ENCODE data around the gene SLC25A21.
"Not testable (repeated sequence)": the region's sequence is repeated elsewhere in the genome, so short reads cannot be mapped to it uniquely, and the experiment has no call there.

Gene SLC25A21

GRCh38 chr14:36869125-36869524 is 303.3 kb downstream of the SLC25A21 start:
- Histone ChIP-seq H3K27me3 (ENCODE audit: insufficient read depth, low read length) (no peaks in the 10 kb centered on the region), H3K9ac (ENCODE audit: low read depth, low read length) (no peak overlapping the region), H3K27ac (ENCODE audit: low read length) (no peak overlapping the region), H3K36me3 (ENCODE audit: insufficient read depth, low read depth, low read length) (no peaks in the 10 kb centered on the region), H3K4me1 (ENCODE audit: insufficient read depth, low read length) (no peaks in the 10 kb centered on the region), H3K9me3 (ENCODE audit: insufficient read depth, low read depth, low read length) (no peaks in the 10 kb centered on the region), H3K4me3 (ENCODE audit: low read length) (no peak overlapping the region)

- Histone ChIP-seq H3K27ac (ENCODE audit: low read length) (no peak overlapping the region), H3K27me3 (ENCODE audit: insufficient read depth, low read length) (no peaks in the 10 kb centered on the region), H3K4me3 (ENCODE audit: low read length) (no peak overlapping the region), H3K9ac (ENCODE audit: low read depth, low read length) (no peak overlapping the region), H3K4me1 (ENCODE audit: insufficient read depth, low read length) (no peaks in the 10 kb centered on the region), H3K9me3 (ENCODE audit: insufficient read depth, low read depth, low read length) (no peaks in the 10 kb centered on the region), H3K36me3 (ENCODE audit: insufficient read depth, low read depth, low read length) (no peaks in the 10 kb centered on the region)
These were observed 305.5 kb downstream of the SLC25A21 start for GRCh38 chr14:36866867-36867266.

GRCh38 chr14:36863271-36863670 is 309.1 kb downstream of the SLC25A21 start:
- no peaks in the 10 kb centered on the region for H3K9me3 ChIP-seq (ENCODE audit: insufficient read depth, low read depth, low read length)
- H3K27me3 ChIP-seq (ENCODE audit: insufficient read depth, low read length): no peaks in the 10 kb centered on the region
- H3K9ac ChIP-seq (ENCODE audit: low read depth, low read length): no peak overlapping the region
- H3K4me1 ChIP-seq (ENCODE audit: insufficient read depth, low read length): no peaks in the 10 kb centered on the region
- no peak overlapping the region for H3K4me3 ChIP-seq (ENCODE audit: low read length)
- no peak overlapping the region for H3K27ac ChIP-seq (ENCODE audit: low read length)
- H3K36me3 ChIP-seq (ENCODE audit: insufficient read depth, low read depth, low read length): no peaks in the 10 kb centered on the region

- H3K9me3 ChIP-seq (ENCODE audit: insufficient read depth, low read depth, low read length); H3K27me3 ChIP-seq (ENCODE audit: insufficient read depth, low read length); H3K27ac ChIP-seq (ENCODE audit: low read length); H3K9ac ChIP-seq (ENCODE audit: low read depth, low read length); H3K36me3 ChIP-seq (ENCODE audit: insufficient read depth, low read depth, low read length); H3K4me3 ChIP-seq (ENCODE audit: low read length); H3K4me1 ChIP-seq (ENCODE audit: insufficient read depth, low read length): not testable (repeated sequence)
These were observed 310.2 kb downstream of the SLC25A21 start for GRCh38 chr14:36862237-36862636.

- peaks cover 4% of the 10 kb centered on the region; the same call in 1 of the 2 replicates for H3K4me1 ChIP-seq (ENCODE audit: insufficient read depth, low read length)
- no peaks in the 10 kb centered on the region for H3K27me3 ChIP-seq (ENCODE audit: insufficient read depth, low read length)
- H3K4me3 ChIP-seq (ENCODE audit: low read length): no peak overlapping the region
- no peaks in the 10 kb centered on the region for H3K36me3 ChIP-seq (ENCODE audit: insufficient read depth, low read depth, low read length)
- no peak overlapping the region for H3K9ac ChIP-seq (ENCODE audit: low read depth, low read length)
- H3K27ac ChIP-seq (ENCODE audit: low read length): no peak overlapping the region
- no peaks in the 10 kb centered on the region for H3K9me3 ChIP-seq (ENCODE audit: insufficient read depth, low read depth, low read length)
These were observed 311.6 kb downstream of the SLC25A21 start for GRCh38 chr14:36860831-36861230.

GRCh38 chr14:36859119-36859518 is 313.3 kb downstream of the SLC25A21 start:
- Histone ChIP-seq H3K4me3 (ENCODE audit: low read length) (no peak overlapping the region), H3K9me3 (ENCODE audit: insufficient read depth, low read depth, low read length) (no peaks in the 10 kb centered on the region), H3K36me3 (ENCODE audit: insufficient read depth, low read depth, low read length) (no peaks in the 10 kb centered on the region), H3K4me1 (ENCODE audit: insufficient read depth, low read length) (peaks cover 4% of the 10 kb centered on the region; the same call in 1 of the 2 replicates), H3K27ac (ENCODE audit: low read length) (no peak overlapping the region), H3K27me3 (ENCODE audit: insufficient read depth, low read length) (no peaks in the 10 kb centered on the region), H3K9ac (ENCODE audit: low read depth, low read length) (no peak overlapping the region)

- H3K9me3 ChIP-seq (ENCODE audit: insufficient read depth, low read depth, low read length): no peaks in the 10 kb centered on the region
- H3K27ac ChIP-seq (ENCODE audit: low read length): no peak overlapping the region
- peaks cover 4% of the 10 kb centered on the region; the same call in 1 of the 2 replicates for H3K4me1 ChIP-seq (ENCODE audit: insufficient read depth, low read length)
- no peak overlapping the region for H3K4me3 ChIP-seq (ENCODE audit: low read length)
- no peaks in the 10 kb centered on the region for H3K27me3 ChIP-seq (ENCODE audit: insufficient read depth, low read length)
- no peak overlapping the region for H3K9ac ChIP-seq (ENCODE audit: low read depth, low read length)
- no peaks in the 10 kb centered on the region for H3K36me3 ChIP-seq (ENCODE audit: insufficient read depth, low read depth, low read length)
These were observed 314.5 kb downstream of the SLC25A21 start for GRCh38 chr14:36857842-36858445.

GRCh38 chr14:36857136-36857535 is 315.3 kb downstream of the SLC25A21 start:
- H3K27me3 ChIP-seq (ENCODE audit: insufficient read depth, low read length): no peaks in the 10 kb centered on the region
- H3K27ac ChIP-seq (ENCODE audit: low read length): no peak overlapping the region
- no peak overlapping the region for H3K4me3 ChIP-seq (ENCODE audit: low read length)
- H3K4me1 ChIP-seq (ENCODE audit: insufficient read depth, low read length): peaks cover 4% of the 10 kb centered on the region; the same call in 1 of the 2 replicates
- H3K36me3 ChIP-seq (ENCODE audit: insufficient read depth, low read depth, low read length): no peaks in the 10 kb centered on the region
- no peaks in the 10 kb centered on the region for H3K9me3 ChIP-seq (ENCODE audit: insufficient read depth, low read depth, low read length)
- no peak overlapping the region for H3K9ac ChIP-seq (ENCODE audit: low read depth, low read length)

- Histone ChIP-seq H3K36me3 (ENCODE audit: insufficient read depth, low read depth, low read length) (no peaks in the 10 kb centered on the region), H3K27ac (ENCODE audit: low read length) (no peak overlapping the region), H3K4me1 (ENCODE audit: insufficient read depth, low read length) (peaks cover 4% of the 10 kb centered on the region; the same call in 1 of the 2 replicates), H3K9me3 (ENCODE audit: insufficient read depth, low read depth, low read length) (no peaks in the 10 kb centered on the region), H3K27me3 (ENCODE audit: insufficient read depth, low read length) (no peaks in the 10 kb centered on the region), H3K9ac (ENCODE audit: low read depth, low read length) (no peak overlapping the region), H3K4me3 (ENCODE audit: low read length) (no peak overlapping the region)
These were observed 316.1 kb downstream of the SLC25A21 start for GRCh38 chr14:36856095-36856878.

GRCh38 chr14:36855396-36855795 is 317.0 kb downstream of the SLC25A21 start:
- Histone ChIP-seq H3K27ac (ENCODE audit: low read length) (no peak overlapping the region), H3K4me1 (ENCODE audit: insufficient read depth, low read length) (peaks cover 4% of the 10 kb centered on the region; the same call in 1 of the 2 replicates), H3K9me3 (ENCODE audit: insufficient read depth, low read depth, low read length) (no peaks in the 10 kb centered on the region), H3K4me3 (ENCODE audit: low read length) (no peak overlapping the region), H3K9ac (ENCODE audit: low read depth, low read length) (no peak overlapping the region), H3K36me3 (ENCODE audit: insufficient read depth, low read depth, low read length) (no peaks in the 10 kb centered on the region), H3K27me3 (ENCODE audit: insufficient read depth, low read length) (no peaks in the 10 kb centered on the region)

GRCh38 chr14:36852981-36853691 is 319.3 kb downstream of the SLC25A21 start:
- Histone ChIP-seq H3K4me3 (ENCODE audit: low read length) (no peak overlapping the region), H3K4me1 (ENCODE audit: insufficient read depth, low read length) (peaks cover 4% of the 10 kb centered on the region; the same call in 1 of the 2 replicates), H3K36me3 (ENCODE audit: insufficient read depth, low read depth, low read length) (no peaks in the 10 kb centered on the region), H3K27me3 (ENCODE audit: insufficient read depth, low read length) (no peaks in the 10 kb centered on the region), H3K9me3 (ENCODE audit: insufficient read depth, low read depth, low read length) (no peaks in the 10 kb centered on the region), H3K27ac (ENCODE audit: low read length) (no peak overlapping the region), H3K9ac (ENCODE audit: low read depth, low read length) (no peak overlapping the region)

Data from iPS-20b (cell line).